GM23338 (cell line): Measurements from ENCODE around the gene ANTKMT. TPM values are rescaled to one million over a fixed set of nuclear protein-coding genes. Genes with fewer than 3 reads are reported as not detected.
A peak's percentile ranks its signal among the peaks of the same experiment; 100 is the strongest.

Experiments
- ATAC-seq: fragments of 200-7000 bp; cut with Tn5 transposase; 3 replicates; pipeline ENCODE4 v1.9.1; 2020
- DNase-seq: peaks from one replicate; pipeline ENCODE4 v3.0.0-alpha.2; 2015; ENCODE audit warnings: low spot score
- H2AFZ ChIP-seq: fragments of 200-600 bp; sonication (generic); 2 replicates; pipeline ENCODE4 v1.8.0; 2016; ENCODE audit warnings: antibody characterized with exemption, mild to moderate bottlenecking, moderate library complexity
- H3F3A ChIP-seq: fragments of 200-600 bp; sonication (generic); replicated peaks from 2 replicates; pipeline ENCODE4 v1.8.0; 2017; ENCODE audit warnings: antibody characterized with exemption, mixed run types, low read depth
- H3K27ac ChIP-seq: fragments of 200-600 bp; sonication (generic); 2 replicates; pipeline ENCODE4 v1.6.1; 2016; ENCODE audit warnings: low read depth
- H3K27me3 ChIP-seq: fragments of 200-600 bp; sonication (generic); 2 replicates; pipeline ENCODE4 v1.8.0; 2016; ENCODE audit warnings: mild to moderate bottlenecking, mixed run types, moderate library complexity; ENCODE audit not compliant: insufficient read depth
- H3K36me3 ChIP-seq: fragments of 200-600 bp; sonication (generic); 2 replicates; pipeline ENCODE4 v1.8.0; 2016; ENCODE audit warnings: mild to moderate bottlenecking; ENCODE audit not compliant: insufficient read depth
- H3K4me1 ChIP-seq: fragments of 200-600 bp; sonication (generic); 2 replicates; pipeline ENCODE4 v1.8.0; 2016; ENCODE audit warnings: mild to moderate bottlenecking, moderate library complexity; ENCODE audit not compliant: insufficient read depth
- H3K4me2 ChIP-seq: fragments of 200-600 bp; sonication (generic); 2 replicates; pipeline ENCODE4 v1.7.1; 2017; ENCODE audit warnings: mixed run types
- H3K4me3 ChIP-seq: fragments of 200-600 bp; sonication (generic); 2 replicates; pipeline ENCODE4 v1.6.1; 2016; ENCODE audit warnings: mixed run types
- H3K79me2 ChIP-seq: fragments of 200-600 bp; sonication (generic); replicated peaks from 2 replicates; pipeline ENCODE4 v1.8.0; 2017; ENCODE audit warnings: mild to moderate bottlenecking; ENCODE audit not compliant: insufficient read depth
- H3K9me2 ChIP-seq: fragments of 200-600 bp; sonication (generic); 2 replicates; pipeline ENCODE4 v1.8.0; 2017; ENCODE audit not compliant: insufficient read depth
- H4K20me1 ChIP-seq: fragments of 200-600 bp; sonication (generic); replicated peaks from 2 replicates; pipeline ENCODE4 v1.8.0; 2017; ENCODE audit warnings: mild to moderate bottlenecking; ENCODE audit not compliant: insufficient read depth
- H3K27ac Mint-ChIP-seq: 2 replicates; pipeline ENCODE4 v1.8.0; 2020; ENCODE audit warnings: inconsistent platforms, mild to moderate bottlenecking, moderate library complexity, mixed read lengths
- H3K27me3 Mint-ChIP-seq: 3 replicates; pipeline ENCODE4 v1.8.0; 2022; ENCODE audit warnings: low read depth, mild to moderate bottlenecking, moderate library complexity, mixed read lengths, inconsistent platforms; ENCODE audit not compliant: insufficient read depth, poor library complexity
- H3K36me3 Mint-ChIP-seq: 3 replicates; pipeline ENCODE4 v1.8.0; 2021; ENCODE audit warnings: low read depth, mild to moderate bottlenecking, inconsistent platforms, moderate library complexity, mixed read lengths
- H3K4me1 Mint-ChIP-seq: 3 replicates; pipeline ENCODE4 v1.8.0; 2020; ENCODE audit warnings: mild to moderate bottlenecking, inconsistent platforms, mixed read lengths
- H3K4me3 Mint-ChIP-seq: 3 replicates; pipeline ENCODE4 v1.8.0; 2021; ENCODE audit warnings: moderate library complexity, mild to moderate bottlenecking, inconsistent platforms, mixed read lengths
- H3K9me3 Mint-ChIP-seq: 3 replicates; pipeline ENCODE4 v1.8.0; 2020; ENCODE audit warnings: moderate library complexity, mild to moderate bottlenecking, inconsistent platforms, mixed read lengths
- EZH2 ChIP-seq: fragments of 200-600 bp; sonication (generic); IDR thresholded peaks from one replicate; pipeline ENCODE4 v1.8.0; 2017; ENCODE audit warnings: antibody characterized with exemption, mild to moderate bottlenecking, low read depth; ENCODE audit not compliant: unreplicated experiment
- EZH2phosphoT487 ChIP-seq: fragments of 200-600 bp; sonication (generic); IDR thresholded peaks from one replicate; pipeline ENCODE4 v1.8.1; 2018; ENCODE audit warnings: antibody characterized with exemption; ENCODE audit not compliant: unreplicated experiment
- POLR2AphosphoS5 ChIP-seq: IDR thresholded peaks from 2 replicates; pipeline ENCODE4 v1.6.1; 2016; ENCODE audit warnings: antibody characterized with exemption, low read depth
- STAT1 ChIP-seq: IDR thresholded peaks from one replicate; pipeline ENCODE4 v1.6.1; 2016; ENCODE audit warnings: antibody characterized with exemption; ENCODE audit not compliant: unreplicated experiment
- ZNF114 ChIP-seq: fragments of 250-450 bp; sonication (Bioruptor Pico); IDR thresholded peaks from 2 replicates; pipeline ENCODE4 v1.5.0; 2020; ENCODE audit warnings: mild to moderate bottlenecking, moderate library complexity
- ZNF331 ChIP-seq: fragments of 250-450 bp; sonication (Bioruptor Pico); IDR thresholded peaks from 2 replicates; pipeline ENCODE4 v1.5.0; 2020; ENCODE audit warnings: low read depth, mild to moderate bottlenecking, moderate library complexity
- polyA plus RNA-seq: library from polyadenylated mRNA; unstranded; fragments of >200 nt; fragmentation: Nextera tagmentation; extraction: Ambion mirVana; gene quantifications from 2 replicates; pipeline ENCODE4 v1.2.1, GENCODE V29; 2016
- total RNA-seq: library from RNA; depleted of rRNA; stranded (reverse); fragments of >200 nt; shearing (Covaris generic); gene quantifications from 2 replicates; pipeline ENCODE4 v1.2.3, GENCODE V29; 2014
- TF ChIP-seq, protein P1 (sequence below), 2 experiments: fragments of 200-600 bp in 1 of 2; sonication (generic) in 1 of 2; conservative IDR thresholded peaks; 2 replicates each; pipeline versions ENCODE4 v1.5.1 to v1.6.1; 2016 to 2017; ENCODE audit warnings: antibody characterized with exemption in 2 of 2, low read depth in 2 of 2, mild to moderate bottlenecking in 2 of 2, moderate library complexity in 1 of 2
- TF ChIP-seq, protein P2 (sequence below): IDR thresholded peaks from 2 replicates; pipeline ENCODE4 v1.6.1; 2016; ENCODE audit warnings: antibody characterized with exemption
- TF ChIP-seq, protein P3 (sequence below): fragments of 250-450 bp; sonication (Bioruptor Pico); IDR thresholded peaks from 2 replicates; pipeline ENCODE4 v1.5.0; 2020; ENCODE audit warnings: mild to moderate bottlenecking, moderate library complexity
- TF ChIP-seq, protein P4 (sequence below): IDR thresholded peaks from one replicate; pipeline ENCODE4 v1.6.1; 2018; ENCODE audit warnings: antibody characterized with exemption; ENCODE audit not compliant: unreplicated experiment

Gene ANTKMT
- total and polyA plus RNA-seq, 2 experiments from 2014 or later: 23.8 to 37.2 TPM

DNA sequence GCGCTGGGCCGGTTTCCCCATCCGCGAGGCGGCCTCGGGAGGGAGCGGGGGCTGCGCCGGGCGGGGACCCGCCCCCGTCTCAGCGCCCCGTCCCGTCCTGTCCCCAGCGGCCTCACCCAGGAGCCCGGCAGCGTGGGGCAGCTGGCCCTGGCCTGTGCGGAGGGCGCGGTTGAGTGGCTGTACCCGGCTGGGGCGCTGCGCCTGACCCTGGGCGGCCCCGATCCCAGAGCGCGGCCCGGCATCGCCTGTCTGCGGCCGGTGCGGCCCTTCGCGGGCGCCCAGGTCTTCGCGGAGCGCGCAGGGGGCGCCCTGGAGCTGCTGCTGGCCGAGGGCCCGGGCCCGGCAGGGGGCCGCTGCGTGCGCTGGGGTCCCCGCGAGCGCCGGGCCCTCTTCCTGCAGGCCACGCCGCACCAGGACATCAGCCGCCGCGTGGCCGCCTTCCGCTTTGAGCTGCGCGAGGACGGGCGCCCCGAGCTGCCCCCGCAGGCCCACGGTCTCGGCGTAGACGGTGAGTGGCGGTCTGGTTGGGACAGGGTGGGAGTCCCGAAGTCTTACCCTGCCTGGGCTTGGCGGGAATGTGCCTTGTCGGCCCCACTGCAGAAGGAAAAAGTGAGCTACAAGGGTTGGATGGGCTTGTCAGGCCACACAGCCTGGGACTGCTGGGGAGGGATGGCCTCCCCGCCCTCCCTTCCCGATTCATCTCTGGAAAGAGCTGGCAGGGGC is 5.3 kb upstream of the ANTKMT start:
- peak overlapping the region; percentile 59 for H3K4me3 ChIP-seq
- H3K79me2 ChIP-seq: no peaks in the 10 kb centered on the region
- DNase-seq: peak; percentile 62
- peaks cover 53% of the 10 kb centered on the region for H3K27me3 ChIP-seq
- H3K9me2 ChIP-seq: no peaks in the 10 kb centered on the region
- H3K4me1 ChIP-seq: peaks cover 12% of the 10 kb centered on the region; the same call in 1 of the 2 replicates
- Mint-ChIP-seq H3K4me1 (peaks cover 13% of the 10 kb centered on the region; the same call in 2 of the 3 replicates), H3K27ac (no peak overlapping the region), H3K9me3 (peaks cover 4% of the 10 kb centered on the region; the same call in 1 of the 3 replicates), H3K27me3 (peaks cover 44% of the 10 kb centered on the region), H3K4me3 (peak overlapping the region; percentile 64), H3K36me3 (no peaks in the 10 kb centered on the region)
- peak overlapping the region; percentile 81 for H3K4me2 ChIP-seq
- H3F3A ChIP-seq: no peaks in the 10 kb centered on the region
- TF ChIP-seq, protein P1, sequence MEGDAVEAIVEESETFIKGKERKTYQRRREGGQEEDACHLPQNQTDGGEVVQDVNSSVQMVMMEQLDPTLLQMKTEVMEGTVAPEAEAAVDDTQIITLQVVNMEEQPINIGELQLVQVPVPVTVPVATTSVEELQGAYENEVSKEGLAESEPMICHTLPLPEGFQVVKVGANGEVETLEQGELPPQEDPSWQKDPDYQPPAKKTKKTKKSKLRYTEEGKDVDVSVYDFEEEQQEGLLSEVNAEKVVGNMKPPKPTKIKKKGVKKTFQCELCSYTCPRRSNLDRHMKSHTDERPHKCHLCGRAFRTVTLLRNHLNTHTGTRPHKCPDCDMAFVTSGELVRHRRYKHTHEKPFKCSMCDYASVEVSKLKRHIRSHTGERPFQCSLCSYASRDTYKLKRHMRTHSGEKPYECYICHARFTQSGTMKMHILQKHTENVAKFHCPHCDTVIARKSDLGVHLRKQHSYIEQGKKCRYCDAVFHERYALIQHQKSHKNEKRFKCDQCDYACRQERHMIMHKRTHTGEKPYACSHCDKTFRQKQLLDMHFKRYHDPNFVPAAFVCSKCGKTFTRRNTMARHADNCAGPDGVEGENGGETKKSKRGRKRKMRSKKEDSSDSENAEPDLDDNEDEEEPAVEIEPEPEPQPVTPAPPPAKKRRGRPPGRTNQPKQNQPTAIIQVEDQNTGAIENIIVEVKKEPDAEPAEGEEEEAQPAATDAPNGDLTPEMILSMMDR (conservative IDR thresholded peaks at IDR 0.05; ENCODE audit: low read depth in 2 of 2): peak; percentile 9 to 54; a peak in 3 of 4 replicates
- TF ChIP-seq, protein P2, sequence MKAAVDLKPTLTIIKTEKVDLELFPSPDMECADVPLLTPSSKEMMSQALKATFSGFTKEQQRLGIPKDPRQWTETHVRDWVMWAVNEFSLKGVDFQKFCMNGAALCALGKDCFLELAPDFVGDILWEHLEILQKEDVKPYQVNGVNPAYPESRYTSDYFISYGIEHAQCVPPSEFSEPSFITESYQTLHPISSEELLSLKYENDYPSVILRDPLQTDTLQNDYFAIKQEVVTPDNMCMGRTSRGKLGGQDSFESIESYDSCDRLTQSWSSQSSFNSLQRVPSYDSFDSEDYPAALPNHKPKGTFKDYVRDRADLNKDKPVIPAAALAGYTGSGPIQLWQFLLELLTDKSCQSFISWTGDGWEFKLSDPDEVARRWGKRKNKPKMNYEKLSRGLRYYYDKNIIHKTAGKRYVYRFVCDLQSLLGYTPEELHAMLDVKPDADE: no peak
- TF ChIP-seq STAT1: no peak
- no peak for TF ChIP-seq POLR2AphosphoS5
- TF ChIP-seq, protein P3, sequence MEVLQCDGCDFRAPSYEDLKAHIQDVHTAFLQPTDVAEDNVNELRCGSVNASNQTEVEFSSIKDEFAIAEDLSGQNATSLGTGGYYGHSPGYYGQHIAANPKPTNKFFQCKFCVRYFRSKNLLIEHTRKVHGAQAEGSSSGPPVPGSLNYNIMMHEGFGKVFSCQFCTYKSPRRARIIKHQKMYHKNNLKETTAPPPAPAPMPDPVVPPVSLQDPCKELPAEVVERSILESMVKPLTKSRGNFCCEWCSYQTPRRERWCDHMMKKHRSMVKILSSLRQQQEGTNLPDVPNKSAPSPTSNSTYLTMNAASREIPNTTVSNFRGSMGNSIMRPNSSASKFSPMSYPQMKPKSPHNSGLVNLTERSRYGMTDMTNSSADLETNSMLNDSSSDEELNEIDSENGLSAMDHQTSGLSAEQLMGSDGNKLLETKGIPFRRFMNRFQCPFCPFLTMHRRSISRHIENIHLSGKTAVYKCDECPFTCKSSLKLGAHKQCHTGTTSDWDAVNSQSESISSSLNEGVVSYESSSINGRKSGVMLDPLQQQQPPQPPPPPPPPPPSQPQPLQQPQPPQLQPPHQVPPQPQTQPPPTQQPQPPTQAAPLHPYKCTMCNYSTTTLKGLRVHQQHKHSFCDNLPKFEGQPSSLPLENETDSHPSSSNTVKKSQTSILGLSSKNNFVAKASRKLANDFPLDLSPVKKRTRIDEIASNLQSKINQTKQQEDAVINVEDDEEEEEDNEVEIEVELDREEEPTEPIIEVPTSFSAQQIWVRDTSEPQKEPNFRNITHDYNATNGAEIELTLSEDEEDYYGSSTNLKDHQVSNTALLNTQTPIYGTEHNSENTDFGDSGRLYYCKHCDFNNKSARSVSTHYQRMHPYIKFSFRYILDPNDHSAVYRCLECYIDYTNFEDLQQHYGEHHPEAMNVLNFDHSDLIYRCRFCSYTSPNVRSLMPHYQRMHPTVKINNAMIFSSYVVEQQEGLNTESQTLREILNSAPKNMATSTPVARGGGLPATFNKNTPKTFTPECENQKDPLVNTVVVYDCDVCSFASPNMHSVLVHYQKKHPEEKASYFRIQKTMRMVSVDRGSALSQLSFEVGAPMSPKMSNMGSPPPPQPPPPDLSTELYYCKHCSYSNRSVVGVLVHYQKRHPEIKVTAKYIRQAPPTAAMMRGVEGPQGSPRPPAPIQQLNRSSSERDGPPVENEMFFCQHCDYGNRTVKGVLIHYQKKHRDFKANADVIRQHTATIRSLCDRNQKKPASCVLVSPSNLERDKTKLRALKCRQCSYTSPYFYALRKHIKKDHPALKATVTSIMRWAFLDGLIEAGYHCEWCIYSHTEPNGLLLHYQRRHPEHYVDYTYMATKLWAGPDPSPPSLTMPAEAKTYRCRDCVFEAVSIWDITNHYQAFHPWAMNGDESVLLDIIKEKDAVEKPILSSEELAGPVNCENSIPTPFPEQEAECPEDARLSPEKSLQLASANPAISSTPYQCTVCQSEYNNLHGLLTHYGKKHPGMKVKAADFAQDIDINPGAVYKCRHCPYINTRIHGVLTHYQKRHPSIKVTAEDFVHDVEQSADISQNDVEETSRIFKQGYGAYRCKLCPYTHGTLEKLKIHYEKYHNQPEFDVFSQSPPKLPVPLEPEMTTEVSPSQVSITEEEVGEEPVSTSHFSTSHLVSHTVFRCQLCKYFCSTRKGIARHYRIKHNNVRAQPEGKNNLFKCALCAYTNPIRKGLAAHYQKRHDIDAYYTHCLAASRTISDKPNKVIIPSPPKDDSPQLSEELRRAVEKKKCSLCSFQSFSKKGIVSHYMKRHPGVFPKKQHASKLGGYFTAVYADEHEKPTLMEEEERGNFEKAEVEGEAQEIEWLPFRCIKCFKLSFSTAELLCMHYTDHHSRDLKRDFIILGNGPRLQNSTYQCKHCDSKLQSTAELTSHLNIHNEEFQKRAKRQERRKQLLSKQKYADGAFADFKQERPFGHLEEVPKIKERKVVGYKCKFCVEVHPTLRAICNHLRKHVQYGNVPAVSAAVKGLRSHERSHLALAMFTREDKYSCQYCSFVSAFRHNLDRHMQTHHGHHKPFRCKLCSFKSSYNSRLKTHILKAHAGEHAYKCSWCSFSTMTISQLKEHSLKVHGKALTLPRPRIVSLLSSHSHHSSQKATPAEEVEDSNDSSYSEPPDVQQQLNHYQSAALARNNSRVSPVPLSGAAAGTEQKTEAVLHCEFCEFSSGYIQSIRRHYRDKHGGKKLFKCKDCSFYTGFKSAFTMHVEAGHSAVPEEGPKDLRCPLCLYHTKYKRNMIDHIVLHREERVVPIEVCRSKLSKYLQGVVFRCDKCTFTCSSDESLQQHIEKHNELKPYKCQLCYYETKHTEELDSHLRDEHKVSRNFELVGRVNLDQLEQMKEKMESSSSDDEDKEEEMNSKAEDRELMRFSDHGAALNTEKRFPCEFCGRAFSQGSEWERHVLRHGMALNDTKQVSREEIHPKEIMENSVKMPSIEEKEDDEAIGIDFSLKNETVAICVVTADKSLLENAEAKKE: no peak
- no peak for TF ChIP-seq ZNF331 (CRISPR knock-in tag)
- TF ChIP-seq EZH2: peak; percentile 17
- TF ChIP-seq, protein P4, sequence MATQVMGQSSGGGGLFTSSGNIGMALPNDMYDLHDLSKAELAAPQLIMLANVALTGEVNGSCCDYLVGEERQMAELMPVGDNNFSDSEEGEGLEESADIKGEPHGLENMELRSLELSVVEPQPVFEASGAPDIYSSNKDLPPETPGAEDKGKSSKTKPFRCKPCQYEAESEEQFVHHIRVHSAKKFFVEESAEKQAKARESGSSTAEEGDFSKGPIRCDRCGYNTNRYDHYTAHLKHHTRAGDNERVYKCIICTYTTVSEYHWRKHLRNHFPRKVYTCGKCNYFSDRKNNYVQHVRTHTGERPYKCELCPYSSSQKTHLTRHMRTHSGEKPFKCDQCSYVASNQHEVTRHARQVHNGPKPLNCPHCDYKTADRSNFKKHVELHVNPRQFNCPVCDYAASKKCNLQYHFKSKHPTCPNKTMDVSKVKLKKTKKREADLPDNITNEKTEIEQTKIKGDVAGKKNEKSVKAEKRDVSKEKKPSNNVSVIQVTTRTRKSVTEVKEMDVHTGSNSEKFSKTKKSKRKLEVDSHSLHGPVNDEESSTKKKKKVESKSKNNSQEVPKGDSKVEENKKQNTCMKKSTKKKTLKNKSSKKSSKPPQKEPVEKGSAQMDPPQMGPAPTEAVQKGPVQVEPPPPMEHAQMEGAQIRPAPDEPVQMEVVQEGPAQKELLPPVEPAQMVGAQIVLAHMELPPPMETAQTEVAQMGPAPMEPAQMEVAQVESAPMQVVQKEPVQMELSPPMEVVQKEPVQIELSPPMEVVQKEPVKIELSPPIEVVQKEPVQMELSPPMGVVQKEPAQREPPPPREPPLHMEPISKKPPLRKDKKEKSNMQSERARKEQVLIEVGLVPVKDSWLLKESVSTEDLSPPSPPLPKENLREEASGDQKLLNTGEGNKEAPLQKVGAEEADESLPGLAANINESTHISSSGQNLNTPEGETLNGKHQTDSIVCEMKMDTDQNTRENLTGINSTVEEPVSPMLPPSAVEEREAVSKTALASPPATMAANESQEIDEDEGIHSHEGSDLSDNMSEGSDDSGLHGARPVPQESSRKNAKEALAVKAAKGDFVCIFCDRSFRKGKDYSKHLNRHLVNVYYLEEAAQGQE: no peak
- TF ChIP-seq ZNF114 (CRISPR knock-in tag): no peak
- no peak for TF ChIP-seq EZH2phosphoT487
- no peaks in the 10 kb centered on the region for H4K20me1 ChIP-seq
- peak; percentile 17 for ATAC-seq
- no peak overlapping the region for H2AFZ ChIP-seq
- no peak overlapping the region for H3K27ac ChIP-seq
- no peaks in the 10 kb centered on the region for H3K36me3 ChIP-seq
